RWPE1 (cell line): Measurements from ENCODE around the gene IER3.

ENCODE experiments used
- CTCF ChIA-PET: fragments of 350-600 bp; sonication (Branson Sonifier 250); formaldehyde crosslinking; extraction: SDS; loops from one replicate; lab custom pipeline; 2021; lab: Yijun Ruan, JAX
- POLR2A ChIA-PET: fragments of 400-600 bp; formaldehyde crosslinking; extraction: SDS; loops from one replicate; lab custom pipeline; 2020; ENCODE audit warnings: antibody characterized with exemption; ENCODE audit not compliant: low non-redundant PET; lab: Yijun Ruan, JAX
- DNase-seq: peaks from one replicate; pipeline ENCODE4 v3.0.0; 2012; ENCODE audit warnings: low spot score
- H3K27ac ChIP-seq: fragments of 450-650 bp; 2 replicates; pipeline ENCODE4 v1.5.1; 2017
- TF ChIP-seq, protein P1 (sequence below): fragments of 450-650 bp; conservative IDR thresholded peaks from 2 replicates; pipeline ENCODE4 v1.5.1; 2017; ENCODE audit warnings: low read depth, mild to moderate bottlenecking

IER3 gene

DNA sequence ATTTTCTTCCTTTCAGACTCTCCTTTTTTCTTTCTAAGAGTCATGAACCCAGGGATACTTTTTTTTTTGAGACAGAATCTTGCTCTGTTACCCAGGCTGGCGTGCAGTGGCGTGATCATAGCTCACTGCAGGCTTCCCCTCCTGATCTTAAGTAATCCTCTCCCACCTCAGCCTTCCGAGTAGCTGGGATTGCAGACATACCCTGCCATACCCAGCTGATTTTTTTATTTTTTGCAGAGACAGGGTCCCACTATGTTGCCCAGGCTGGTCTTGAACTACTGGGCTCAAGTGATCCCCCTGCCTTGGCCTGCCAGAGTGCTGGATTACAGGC, 32.8 kb upstream of the IER3 start:
- ChIA-PET POLR2A (no interaction called here), CTCF (interaction anchor here (0.6 kb wide), 1 partner anchor 573 kb away, joined by 3 read pairs; no protein-coding TSS in a partner anchor)
- DNase-seq = no peak
- TF ChIP-seq, protein P1, sequence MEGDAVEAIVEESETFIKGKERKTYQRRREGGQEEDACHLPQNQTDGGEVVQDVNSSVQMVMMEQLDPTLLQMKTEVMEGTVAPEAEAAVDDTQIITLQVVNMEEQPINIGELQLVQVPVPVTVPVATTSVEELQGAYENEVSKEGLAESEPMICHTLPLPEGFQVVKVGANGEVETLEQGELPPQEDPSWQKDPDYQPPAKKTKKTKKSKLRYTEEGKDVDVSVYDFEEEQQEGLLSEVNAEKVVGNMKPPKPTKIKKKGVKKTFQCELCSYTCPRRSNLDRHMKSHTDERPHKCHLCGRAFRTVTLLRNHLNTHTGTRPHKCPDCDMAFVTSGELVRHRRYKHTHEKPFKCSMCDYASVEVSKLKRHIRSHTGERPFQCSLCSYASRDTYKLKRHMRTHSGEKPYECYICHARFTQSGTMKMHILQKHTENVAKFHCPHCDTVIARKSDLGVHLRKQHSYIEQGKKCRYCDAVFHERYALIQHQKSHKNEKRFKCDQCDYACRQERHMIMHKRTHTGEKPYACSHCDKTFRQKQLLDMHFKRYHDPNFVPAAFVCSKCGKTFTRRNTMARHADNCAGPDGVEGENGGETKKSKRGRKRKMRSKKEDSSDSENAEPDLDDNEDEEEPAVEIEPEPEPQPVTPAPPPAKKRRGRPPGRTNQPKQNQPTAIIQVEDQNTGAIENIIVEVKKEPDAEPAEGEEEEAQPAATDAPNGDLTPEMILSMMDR = no peak
- H3K27ac ChIP-seq = peak overlapping the region; percentile 19

DNA sequence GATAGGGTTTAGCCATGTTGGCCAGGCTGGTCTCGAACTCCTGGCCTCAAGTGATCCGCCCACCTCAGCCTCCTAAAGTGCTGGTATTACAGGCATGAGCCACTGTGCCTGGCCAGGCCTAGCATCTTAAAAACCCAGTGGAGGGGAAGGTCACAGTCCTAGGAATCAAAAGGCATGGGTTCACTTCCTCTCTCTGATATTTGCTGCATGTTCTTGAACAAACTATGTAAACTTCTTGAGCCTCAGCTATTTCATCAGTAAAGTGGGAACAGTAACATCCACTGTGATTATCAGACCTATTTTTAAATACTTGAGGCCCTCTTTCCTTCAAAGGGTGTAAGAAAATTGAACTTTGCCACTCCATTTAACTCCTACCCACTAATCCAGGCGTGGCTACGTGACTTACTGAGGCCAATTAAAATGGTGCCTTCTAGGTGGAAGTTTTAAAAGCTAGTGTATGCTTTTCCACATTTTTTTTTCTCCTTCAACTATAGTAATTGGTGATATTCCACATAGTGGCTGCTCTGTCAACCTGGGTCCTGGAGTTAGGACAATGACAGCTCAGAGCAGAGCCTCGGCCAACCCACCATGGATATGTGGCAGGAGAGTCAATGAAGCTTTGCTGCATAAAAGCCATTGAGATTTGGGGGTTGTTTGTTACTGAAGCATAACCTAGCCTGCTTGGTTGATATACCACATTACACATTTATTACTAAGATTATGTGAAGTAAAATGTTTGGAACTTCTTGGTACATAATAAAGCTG, 32.2 kb upstream of the IER3 start:
- no peak for DNase-seq
- peak overlapping the region; percentile 82 for H3K27ac ChIP-seq
- CTCF ChIA-PET = interaction anchor here (0.6 kb wide), 2 partner anchors 139 to 574 kb away, joined by 3 read pairs; no protein-coding TSS in a partner anchor
- POLR2A ChIA-PET = no interaction called here
- TF ChIP-seq, protein P1 = no peak

DNA sequence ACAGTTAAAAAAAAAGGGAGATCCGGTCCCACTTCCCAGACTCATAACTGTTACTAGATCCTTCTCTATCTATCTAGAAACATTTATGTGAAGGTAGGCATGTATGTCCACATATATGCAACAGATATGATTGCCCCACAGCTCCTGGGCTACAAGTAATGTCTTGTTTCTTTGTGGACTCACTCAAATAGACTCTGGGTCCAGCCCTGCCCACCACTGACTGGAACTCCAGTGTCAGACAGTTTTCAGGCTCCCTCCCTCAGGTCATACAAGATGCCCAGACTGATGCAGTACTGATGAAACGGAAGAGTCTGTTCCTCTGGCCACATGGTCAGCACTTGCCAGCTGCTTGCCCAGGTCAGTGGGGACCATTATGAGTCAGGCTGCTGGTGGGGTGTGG, 30.8 kb upstream of the IER3 start:
- H3K27ac ChIP-seq = peak overlapping the region; percentile 82
- TF ChIP-seq, protein P1 = no peak
- POLR2A ChIA-PET = no interaction called here
- DNase-seq = no peak
- CTCF ChIA-PET = interaction anchor here (0.6 to 0.7 kb wide), 2 partner anchors 18 to 47 kb away, joined by 3 to 8 read pairs; no protein-coding TSS in a partner anchor

DNA sequence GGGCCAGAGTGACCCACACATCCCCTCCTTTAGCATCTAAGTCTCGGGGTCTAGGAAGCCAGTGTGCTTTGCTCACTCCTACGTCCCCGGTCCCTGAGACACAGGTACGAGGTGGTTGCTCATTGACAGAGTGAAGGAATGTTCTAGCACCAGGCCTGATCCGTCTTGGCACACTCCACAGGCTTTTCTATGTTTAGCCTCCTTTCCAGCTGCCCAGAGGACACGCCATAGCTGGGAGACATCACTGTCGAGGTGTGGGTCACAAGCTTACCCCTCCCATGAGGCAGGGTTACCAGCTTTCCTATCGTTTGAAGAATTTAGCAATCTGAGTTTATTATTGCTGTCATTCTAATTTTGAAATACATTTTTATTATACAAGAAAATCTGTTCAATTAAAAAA, 30.4 kb upstream of the IER3 start:
- ChIA-PET POLR2A (no interaction called here), CTCF (interaction anchor here (0.7 kb wide), 1 partner anchor 18 kb away, joined by 8 read pairs; no protein-coding TSS in a partner anchor)
- H3K27ac ChIP-seq = peak overlapping the region; percentile 82
- TF ChIP-seq, protein P1 = no peak
- no peak for DNase-seq

DNA sequence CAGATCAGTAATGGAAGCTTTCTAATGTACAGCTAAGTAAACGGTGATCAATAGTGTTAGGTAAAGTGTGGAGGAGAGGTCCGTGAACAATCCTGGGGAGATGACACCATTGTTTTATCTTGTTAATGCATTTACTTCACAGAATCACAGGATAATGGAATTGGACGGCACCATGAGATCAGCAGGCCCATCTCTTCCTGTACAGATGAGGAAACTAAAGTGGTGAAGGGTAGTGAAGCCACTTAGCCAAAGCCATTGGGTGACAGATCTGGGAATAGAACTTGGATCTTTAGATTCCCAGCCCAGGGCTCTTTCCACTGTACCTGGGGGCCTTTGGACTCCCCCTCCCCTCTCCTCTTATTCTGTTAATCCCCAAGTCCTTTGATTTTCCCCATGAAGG, 26.2 kb upstream of the IER3 start:
- H3K27ac ChIP-seq = peak overlapping the region; percentile 57
- TF ChIP-seq, protein P1 = no peak
- ChIA-PET POLR2A (no interaction called here), CTCF (interaction anchor here (1.7 kb wide), 1 partner anchor 11 kb away, joined by 6 read pairs; no protein-coding TSS in a partner anchor)
- DNase-seq = no peak

DNA sequence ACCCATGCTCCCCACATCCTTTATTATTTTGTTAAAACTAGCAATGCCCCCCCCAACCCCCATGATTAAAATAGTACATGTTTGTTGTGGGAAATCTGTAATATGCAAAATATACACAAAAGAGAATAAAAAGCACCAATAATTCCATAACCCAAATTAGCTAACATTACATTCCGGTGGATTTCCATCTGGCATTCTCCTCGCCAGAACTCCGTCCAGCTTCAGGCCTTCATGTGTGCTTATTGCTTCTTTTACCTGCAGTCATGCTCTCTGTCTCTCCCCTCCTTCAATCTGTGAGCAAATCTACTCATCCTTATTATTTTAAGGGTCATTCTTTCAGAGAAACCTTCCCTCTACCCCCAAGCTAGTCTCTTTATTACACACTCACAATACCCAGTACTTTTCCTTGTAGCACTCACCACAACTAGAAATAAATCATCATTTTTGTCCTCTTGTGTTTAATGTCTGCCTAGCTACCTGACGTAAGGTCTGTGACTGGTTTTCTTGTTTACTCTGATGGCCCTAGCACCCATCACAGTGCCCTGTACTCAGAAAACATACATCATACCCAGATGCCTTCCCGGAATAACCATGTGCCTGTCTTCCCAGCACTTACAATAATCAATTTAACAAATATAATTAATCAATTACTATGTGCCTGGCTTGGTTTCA, 25.6 kb upstream of the IER3 start:
- POLR2A ChIA-PET = interaction anchor here (0.6 to 1.6 kb wide), 2 partner anchors 26 to 162 kb away, joined by 3 to 8 read pairs; partner anchors contain the start of gene IER3
- DNase-seq = no peak
- CTCF ChIA-PET = interaction anchor here (0.7 to 1.7 kb wide), 3 partner anchors 11 to 88 kb away, joined by 3 to 6 read pairs (median 3); no protein-coding TSS in a partner anchor
- H3K27ac ChIP-seq = peak overlapping the region; percentile 92
- TF ChIP-seq, protein P1 = no peak
